HG02938 (cell line): ENCODE results near the gene TTC33.
"Not testable (repeated sequence)": the region's sequence is repeated elsewhere in the genome, so short reads cannot be mapped to it uniquely, and the experiment has no call there.

ENCODE experiments used
- ATAC-seq: cut with Tn5 transposase; IDR thresholded peaks from one replicate; pipeline ENCODE4 v1.9.1; 2021; ENCODE audit warnings: mild to moderate bottlenecking, moderate library complexity; ENCODE audit not compliant: unreplicated experiment

TTC33 gene

DNA sequence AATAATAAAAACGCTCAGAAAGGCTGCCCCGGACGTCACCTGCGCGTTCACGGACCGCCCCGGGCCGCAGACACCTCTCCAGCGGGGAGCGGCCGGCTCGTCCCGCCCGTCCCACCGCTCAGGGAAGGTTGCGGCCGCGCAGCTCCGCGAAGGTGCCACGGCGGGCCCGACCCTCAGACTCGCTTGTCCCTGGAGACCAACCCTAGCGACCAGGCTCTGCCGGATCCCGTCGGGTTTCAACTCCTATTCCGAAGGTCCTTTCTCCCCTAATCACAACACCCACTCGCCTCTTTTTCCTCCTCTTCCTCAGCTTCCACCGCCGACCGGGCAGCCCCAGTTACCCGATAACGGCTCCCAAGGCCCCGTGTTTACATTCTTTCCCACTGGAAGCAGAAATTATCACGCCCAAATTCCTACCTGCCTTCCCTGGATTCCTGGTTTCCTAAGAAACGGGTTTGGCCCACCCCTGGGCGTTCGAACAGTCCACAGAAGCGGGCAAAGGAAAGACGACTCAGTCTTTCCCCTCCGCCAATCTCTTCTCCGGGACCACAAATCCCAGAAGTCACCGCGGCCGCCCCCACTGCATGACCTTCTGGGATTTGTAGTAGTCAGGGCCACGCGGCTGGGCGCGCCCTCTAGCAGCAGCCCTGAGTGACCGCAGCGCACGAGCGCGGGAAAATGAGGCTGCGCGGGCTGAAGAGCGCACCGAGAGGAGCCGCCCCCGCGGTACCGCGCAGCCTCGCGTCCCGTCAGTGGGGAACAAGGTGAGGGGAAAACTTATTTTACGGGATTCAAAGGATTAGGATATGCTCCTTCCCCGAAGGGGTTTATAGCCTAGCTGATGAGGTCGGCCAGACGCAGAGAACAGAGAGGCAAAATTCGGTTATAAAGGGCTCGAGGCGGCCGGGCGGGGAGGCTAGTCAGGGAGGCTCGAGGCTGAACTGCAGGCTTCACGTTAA lies at the start of gene TTC33:
TSS of gene TTC33 (minus strand) at position 555 of the 959 bp plus-strand sequence. CDS start 8,943 bp downstream, outside the sequence.
- peak; percentile 75 for ATAC-seq

DNA sequence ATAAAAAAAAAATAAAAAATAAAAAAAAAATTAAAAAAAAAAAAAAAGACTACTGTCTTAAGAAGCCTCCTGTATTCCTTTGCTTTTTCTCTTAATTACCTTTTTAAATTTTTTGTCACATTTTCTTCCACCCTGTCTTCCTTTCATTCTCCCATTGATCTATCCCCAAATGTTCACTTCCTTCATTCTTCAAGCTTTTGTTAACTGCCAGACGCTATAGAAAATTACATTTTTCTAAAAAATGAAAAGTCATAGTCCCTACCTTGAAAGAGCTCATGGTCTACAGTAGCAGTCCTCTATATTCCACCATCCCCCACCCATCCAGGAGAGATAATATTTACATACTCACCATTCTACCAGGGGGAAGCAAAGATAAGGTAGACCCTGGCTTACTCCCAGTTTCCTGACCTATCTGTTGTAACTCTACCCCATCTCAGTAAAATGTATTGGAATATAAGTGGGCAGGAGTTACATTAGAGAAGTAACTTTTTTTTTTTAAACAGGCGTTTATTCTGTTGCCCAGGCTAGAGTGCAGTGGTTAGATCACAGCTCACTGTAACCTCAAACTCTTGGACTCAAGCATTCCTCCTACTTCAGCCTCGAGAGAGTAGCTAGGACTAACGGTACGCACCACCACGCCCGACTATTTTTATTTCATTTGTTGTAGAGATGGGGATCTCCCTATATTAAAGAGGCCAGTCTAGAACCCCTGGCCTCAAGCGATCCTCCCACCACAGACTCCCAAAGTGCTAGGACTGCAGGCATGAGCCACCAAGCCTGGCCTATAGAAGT lies 46.2 kb upstream of the TTC33 start:
- ATAC-seq, result no peak

DNA sequence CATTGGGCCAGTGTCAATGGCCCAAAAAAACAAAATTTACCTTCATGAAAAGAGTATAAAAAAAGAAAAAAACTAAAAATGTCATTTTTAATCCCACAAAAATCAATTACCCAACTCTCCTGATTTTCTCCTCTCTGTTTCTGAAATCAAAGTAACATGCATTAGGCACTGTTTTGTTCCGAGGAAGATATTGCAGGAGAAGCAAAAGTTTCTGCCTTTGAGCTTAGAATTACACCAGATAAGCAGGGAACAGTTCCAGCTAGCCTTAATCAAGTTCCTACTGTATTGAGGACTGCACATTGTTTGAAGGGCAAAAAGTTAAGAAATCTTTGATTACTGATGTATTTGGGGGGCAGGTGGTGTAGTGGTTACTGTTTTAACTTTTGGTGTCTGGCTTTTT lies 43.5 kb upstream of the TTC33 start:
- no peak for ATAC-seq

DNA sequence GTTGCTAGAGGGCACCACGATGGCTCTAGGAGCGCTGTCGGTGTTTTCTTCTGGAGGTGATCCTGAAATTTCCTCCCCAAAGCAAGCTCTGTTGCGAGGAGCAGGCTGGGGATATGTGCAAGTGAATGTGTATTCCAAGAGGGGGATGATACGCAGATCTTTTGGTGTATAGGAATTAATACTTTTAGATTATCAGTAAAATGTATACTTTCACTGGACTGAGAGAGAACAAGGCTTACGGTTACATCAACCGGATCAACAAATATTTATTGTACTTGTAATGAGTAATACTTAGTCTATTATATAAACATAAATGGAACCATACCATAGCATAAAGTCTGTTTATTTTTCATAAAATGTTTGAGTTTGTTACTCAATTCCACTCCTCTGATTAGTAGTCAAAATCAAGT lies 43.0 kb upstream of the TTC33 start:
- no peak for ATAC-seq

DNA sequence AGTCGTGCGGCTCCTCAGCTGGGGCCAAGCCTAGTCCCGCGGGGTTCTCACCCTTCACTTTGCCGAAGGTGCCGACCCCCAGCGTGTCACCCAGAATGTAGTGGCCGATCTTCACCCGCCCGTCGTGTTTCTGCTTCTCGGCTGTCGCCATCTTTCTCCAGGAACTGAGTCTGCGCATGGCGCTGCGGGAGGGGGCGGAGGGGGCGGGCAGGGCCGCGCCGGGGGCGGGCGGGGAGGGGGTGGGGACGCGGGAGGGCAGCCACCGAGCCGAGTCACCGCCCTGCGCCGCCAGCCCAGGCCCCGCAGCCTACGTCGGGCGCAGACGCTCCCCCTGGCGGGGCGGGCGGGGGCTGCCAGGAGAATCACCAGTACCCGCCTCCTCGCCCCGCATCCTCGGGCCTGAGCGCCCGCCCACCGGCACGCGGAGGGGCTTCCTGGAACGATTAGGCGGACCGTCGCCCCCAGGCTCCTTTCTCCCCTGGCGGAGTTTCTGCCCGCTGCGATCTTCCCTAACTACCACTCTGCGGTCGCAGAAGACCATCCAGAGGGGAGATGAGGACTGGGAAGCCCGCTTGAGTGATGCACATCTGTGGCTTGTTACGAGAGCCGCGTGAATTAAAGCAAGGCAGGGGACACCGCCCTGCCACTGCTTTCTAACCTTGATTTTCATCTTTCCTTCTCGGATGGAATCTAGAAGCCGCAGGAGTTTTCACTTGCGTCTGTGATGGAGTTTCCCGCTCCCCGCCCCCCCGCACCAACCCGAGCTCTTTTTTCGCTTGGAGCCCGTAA lies 42.4 kb upstream of the TTC33 start, which contains the start of gene PRKAA1:
TSS of gene PRKAA1 (minus strand) at position 363 of the 789 bp plus-strand sequence. CDS start at position 178, 185 bp downstream.
- peak; percentile 88 for ATAC-seq

- ATAC-seq, result peak; percentile 44
Observed at GRCh38 chr5:40797273-40798011, 41.7 kb upstream of the TTC33 start.

GRCh38 chr5:40796487-40796889 lies 40.7 kb upstream of the TTC33 start:
- no peak for ATAC-seq

DNA sequence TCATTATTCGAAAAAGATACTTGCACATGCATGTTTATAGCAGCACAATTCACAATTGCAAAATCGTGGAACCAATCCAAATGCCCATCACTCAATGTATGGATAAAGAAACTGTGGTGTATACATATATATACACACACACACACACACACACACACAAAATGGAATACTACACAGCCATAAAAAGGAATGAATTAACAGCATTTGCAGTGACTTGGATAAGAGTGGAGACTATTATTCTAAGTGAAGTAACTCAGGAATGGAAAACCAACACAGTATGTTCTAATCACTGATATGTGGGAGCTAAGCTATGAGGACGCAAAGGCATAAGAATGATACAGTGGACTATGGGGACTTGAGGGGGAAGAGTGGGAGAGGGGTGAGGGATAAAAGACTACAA lies 39.1 kb upstream of the TTC33 start:
- ATAC-seq, result not testable (repeated sequence)

- ATAC-seq, result not testable (repeated sequence)
Observed at GRCh38 chr5:40794340-40794739, 38.6 kb upstream of the TTC33 start.

DNA sequence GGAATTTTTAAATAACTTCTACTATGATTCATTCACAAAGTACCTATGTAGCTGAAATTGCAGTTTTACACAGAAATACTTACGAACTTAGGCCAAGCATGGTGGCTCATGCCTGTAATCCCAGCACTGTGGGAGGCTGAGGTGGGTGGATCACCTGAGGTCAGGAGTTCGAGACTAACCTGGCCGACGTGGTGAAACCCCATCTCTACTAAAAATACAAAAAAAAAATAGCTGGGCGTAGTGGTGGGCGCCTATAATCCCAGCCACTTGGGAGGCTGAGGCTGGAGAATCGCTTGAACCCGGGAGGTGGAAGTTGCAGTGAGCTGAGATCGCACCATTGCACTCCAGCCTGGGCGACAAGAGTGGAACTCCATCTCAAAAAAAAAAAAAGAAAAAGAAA lies 36.9 kb upstream of the TTC33 start:
- not testable (repeated sequence) for ATAC-seq

- ATAC-seq, result no peak
Observed at GRCh38 chr5:40791715-40792139, 36.0 kb upstream of the TTC33 start.

DNA sequence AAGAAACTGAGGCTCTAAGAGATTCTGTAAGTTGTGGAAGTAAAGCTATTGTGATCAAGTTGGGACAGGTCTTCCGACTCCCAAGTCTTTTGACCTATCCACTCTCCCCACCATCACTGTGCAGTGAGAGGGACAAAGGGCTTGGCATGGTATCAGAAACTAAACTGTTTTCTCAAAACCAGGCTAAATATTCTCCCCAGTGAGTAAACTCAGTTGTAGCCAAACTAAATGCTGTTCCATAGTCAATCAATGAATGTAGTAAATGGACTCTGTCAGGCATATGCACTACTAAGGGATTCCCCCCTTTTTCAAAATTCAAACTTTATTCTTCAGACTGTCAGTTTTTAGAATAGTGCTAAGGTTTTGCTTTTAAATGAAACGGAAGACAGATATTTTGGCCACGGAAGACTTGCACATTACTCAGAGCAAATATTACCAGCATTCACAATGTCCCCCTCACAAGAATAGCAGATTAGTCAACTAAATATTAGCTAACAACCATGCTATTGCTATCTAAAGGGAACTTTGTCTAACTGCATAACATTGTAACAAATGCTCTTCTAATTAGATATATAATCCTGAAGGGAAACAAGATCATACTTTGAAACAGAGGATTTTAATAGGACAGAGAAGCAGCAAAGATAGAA lies 35.3 kb upstream of the TTC33 start:
- ATAC-seq, result no peak

GRCh38 chr5:40788941-40789340 lies 33.2 kb upstream of the TTC33 start:
- not testable (repeated sequence) for ATAC-seq

- ATAC-seq, result no peak
Observed at GRCh38 chr5:40787986-40788385, 32.2 kb upstream of the TTC33 start.

- not testable (repeated sequence) for ATAC-seq
Observed at GRCh38 chr5:40786664-40787063, 30.9 kb upstream of the TTC33 start.

DNA sequence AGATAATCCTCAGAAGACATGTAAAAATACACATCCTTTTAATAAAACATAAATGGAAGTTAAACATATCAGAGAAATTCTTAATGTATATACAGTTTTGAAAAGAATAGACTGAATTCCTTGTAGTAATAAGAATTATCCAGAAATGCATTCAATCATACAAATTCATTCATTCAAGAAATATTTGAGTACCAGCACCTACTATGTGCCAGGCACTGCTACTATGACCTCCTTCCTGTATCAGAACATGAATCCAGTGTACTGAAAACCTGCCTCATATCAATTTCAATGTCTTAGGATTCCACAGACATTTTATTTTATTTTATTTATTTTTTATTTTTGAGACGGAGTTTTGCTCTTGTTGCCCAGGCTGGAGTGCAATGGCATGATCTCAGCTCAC lies 29.2 kb upstream of the TTC33 start:
- no peak for ATAC-seq

DNA sequence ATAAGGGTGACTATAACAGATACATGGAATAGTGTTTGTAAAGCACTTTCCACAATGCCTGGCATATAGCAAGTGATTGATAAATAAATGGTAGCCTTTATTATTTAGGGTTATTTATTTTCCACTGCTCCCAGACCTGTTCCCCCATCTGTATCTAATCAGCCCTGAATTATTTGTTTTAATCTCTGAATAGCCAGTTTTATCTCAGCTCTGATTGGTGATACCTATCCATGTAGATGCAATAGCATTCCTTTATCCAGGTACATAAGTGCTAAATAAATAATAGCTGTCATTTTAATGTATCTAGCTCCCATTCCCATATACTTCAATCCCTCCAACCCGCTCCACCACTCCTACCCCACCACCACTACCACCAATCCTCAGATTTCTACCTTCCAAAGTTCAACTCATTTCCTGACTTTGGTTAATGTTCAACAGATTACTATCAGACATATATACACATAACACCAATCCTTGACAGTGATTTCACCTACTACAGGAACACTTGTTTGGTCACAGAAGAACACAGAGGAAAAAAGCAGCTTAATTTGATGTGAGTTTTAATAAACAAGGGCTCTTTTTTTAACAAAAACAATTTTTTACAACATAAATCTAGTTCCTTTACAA lies 28.4 kb upstream of the TTC33 start:
- ATAC-seq, result no peak

GRCh38 chr5:40781843-40782409 lies 26.2 kb upstream of the TTC33 start:
- no peak for ATAC-seq

- no peak for ATAC-seq
Observed at GRCh38 chr5:40780858-40781257, 25.1 kb upstream of the TTC33 start.
